Prostate gland (tissue), 2 donors: ENCODE results near the gene CHSY1.
A peak's percentile ranks its signal among the peaks of the same experiment; 100 is the strongest.

ENCODE experiments used
- POLR2A ChIP-seq: fragments of 450-650 bp; IDR thresholded peaks from one replicate; pipeline ENCODE4 v1.6.1; 2016; ENCODE audit warnings: antibody characterized with exemption, mild to moderate bottlenecking
- POLR2AphosphoS5 ChIP-seq: sonication (generic); formaldehyde crosslinking; IDR thresholded peaks from one replicate; pipeline ENCODE4 v1.6.1; 2017; ENCODE audit warnings: antibody characterized with exemption
- TF ChIP-seq, protein P1 (sequence below), 4 experiments: fragments of 200-600 bp in 2 of 4; fragments of 450-650 bp in 2 of 4; sonication (generic) in 2 of 4; IDR thresholded peaks; 1 replicate in 3 of 4; 2 replicates in 1 of 4; pipeline ENCODE4 v1.5.1; 2016 to 2019; ENCODE audit warnings: antibody characterized with exemption in 4 of 4, mild to moderate bottlenecking in 2 of 4, moderate library complexity in 2 of 4

- TF ChIP-seq, protein P1, sequence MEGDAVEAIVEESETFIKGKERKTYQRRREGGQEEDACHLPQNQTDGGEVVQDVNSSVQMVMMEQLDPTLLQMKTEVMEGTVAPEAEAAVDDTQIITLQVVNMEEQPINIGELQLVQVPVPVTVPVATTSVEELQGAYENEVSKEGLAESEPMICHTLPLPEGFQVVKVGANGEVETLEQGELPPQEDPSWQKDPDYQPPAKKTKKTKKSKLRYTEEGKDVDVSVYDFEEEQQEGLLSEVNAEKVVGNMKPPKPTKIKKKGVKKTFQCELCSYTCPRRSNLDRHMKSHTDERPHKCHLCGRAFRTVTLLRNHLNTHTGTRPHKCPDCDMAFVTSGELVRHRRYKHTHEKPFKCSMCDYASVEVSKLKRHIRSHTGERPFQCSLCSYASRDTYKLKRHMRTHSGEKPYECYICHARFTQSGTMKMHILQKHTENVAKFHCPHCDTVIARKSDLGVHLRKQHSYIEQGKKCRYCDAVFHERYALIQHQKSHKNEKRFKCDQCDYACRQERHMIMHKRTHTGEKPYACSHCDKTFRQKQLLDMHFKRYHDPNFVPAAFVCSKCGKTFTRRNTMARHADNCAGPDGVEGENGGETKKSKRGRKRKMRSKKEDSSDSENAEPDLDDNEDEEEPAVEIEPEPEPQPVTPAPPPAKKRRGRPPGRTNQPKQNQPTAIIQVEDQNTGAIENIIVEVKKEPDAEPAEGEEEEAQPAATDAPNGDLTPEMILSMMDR (IDR thresholded peaks at IDR 0.05): no peak
- peak; percentile 40 for TF ChIP-seq POLR2A
- peak; percentile 81 for TF ChIP-seq POLR2AphosphoS5
Measured at GRCh38 chr15:101201411-101202174, 50.3 kb downstream of the CHSY1 start.
